KOPT-K1 (cell line): ENCODE data around the gene SLC2A8.

Experiments used
- H3K27ac ChIP-seq: fragments of 200-600 bp; sonication (generic); 2 replicates; pipeline ENCODE4 v1.5.1; 2016; ENCODE audit warnings: antibody characterized with exemption, mild to moderate bottlenecking, low read depth, low read length; ENCODE audit not compliant: poor library complexity, severe bottlenecking
- H3K36me3 ChIP-seq: fragments of 200-600 bp; sonication (generic); 2 replicates; pipeline ENCODE4 v1.5.1; 2017; ENCODE audit warnings: antibody characterized with exemption, mild to moderate bottlenecking, low read length, moderate library complexity; ENCODE audit not compliant: insufficient read depth
- H3K9me3 ChIP-seq: fragments of 200-600 bp; sonication (generic); 2 replicates; pipeline ENCODE4 v1.5.1; 2017; ENCODE audit warnings: antibody characterized with exemption, low read length, mild to moderate bottlenecking; ENCODE audit not compliant: insufficient read depth, poor library complexity, severe bottlenecking

Gene SLC2A8

GRCh38 chr9:127396808-127397645 lies at the start of gene SLC2A8:
Gene SLC2A8 (plus strand): TSS chr9:127397169. CDS start chr9:127397231, 62 bp downstream.
- Histone ChIP-seq H3K27ac (no peak within 1 kb of the TSS), H3K9me3 (no peaks in the 10 kb centered on the region), H3K36me3 (no peaks in the 10 kb centered on the region)

GRCh38 chr9:127347831-127348776 lies 48.9 kb upstream of the SLC2A8 start:
- no peak overlapping the region for H3K27ac ChIP-seq
- no peaks in the 10 kb centered on the region for H3K9me3 ChIP-seq
- no peaks in the 10 kb centered on the region for H3K36me3 ChIP-seq

GRCh38 chr9:127349483-127350113 lies 47.4 kb upstream of the SLC2A8 start:
- H3K9me3 ChIP-seq = no peaks in the 10 kb centered on the region
- H3K36me3 ChIP-seq = no peaks in the 10 kb centered on the region
- no peak overlapping the region for H3K27ac ChIP-seq

GRCh38 chr9:127351182-127352166 lies 45.5 kb upstream of the SLC2A8 start:
- H3K9me3 ChIP-seq = no peaks in the 10 kb centered on the region
- H3K27ac ChIP-seq = no peak overlapping the region
- H3K36me3 ChIP-seq = no peaks in the 10 kb centered on the region

- Histone ChIP-seq H3K9me3 (no peaks in the 10 kb centered on the region), H3K27ac (no peak overlapping the region), H3K36me3 (no peaks in the 10 kb centered on the region)
Observed at GRCh38 chr9:127353882-127354281, 43.1 kb upstream of the SLC2A8 start.

- Histone ChIP-seq H3K27ac (no peak overlapping the region), H3K9me3 (no peaks in the 10 kb centered on the region), H3K36me3 (no peaks in the 10 kb centered on the region)
Observed at GRCh38 chr9:127356906-127357305, 40.1 kb upstream of the SLC2A8 start.

- Histone ChIP-seq H3K9me3 (no peaks in the 10 kb centered on the region), H3K36me3 (no peaks in the 10 kb centered on the region), H3K27ac (no peak overlapping the region)
Observed at GRCh38 chr9:127358023-127358535, 38.9 kb upstream of the SLC2A8 start.

GRCh38 chr9:127358770-127359169 lies 38.2 kb upstream of the SLC2A8 start:
- Histone ChIP-seq H3K27ac (no peak overlapping the region), H3K36me3 (no peaks in the 10 kb centered on the region), H3K9me3 (no peaks in the 10 kb centered on the region)

- Histone ChIP-seq H3K9me3 (no peaks in the 10 kb centered on the region), H3K36me3 (no peaks in the 10 kb centered on the region), H3K27ac (no peak overlapping the region)
Observed at GRCh38 chr9:127360250-127360649, 36.7 kb upstream of the SLC2A8 start.

- Histone ChIP-seq H3K36me3 (no peaks in the 10 kb centered on the region), H3K27ac (no peak overlapping the region), H3K9me3 (no peaks in the 10 kb centered on the region)
Observed at GRCh38 chr9:127360829-127361228, 36.1 kb upstream of the SLC2A8 start.

GRCh38 chr9:127361561-127361960 lies 35.4 kb upstream of the SLC2A8 start:
- Histone ChIP-seq H3K27ac (no peak overlapping the region), H3K9me3 (no peaks in the 10 kb centered on the region), H3K36me3 (no peaks in the 10 kb centered on the region)

- Histone ChIP-seq H3K27ac (no peak overlapping the region), H3K36me3 (no peaks in the 10 kb centered on the region), H3K9me3 (no peaks in the 10 kb centered on the region)
Observed at GRCh38 chr9:127362829-127363228, 34.1 kb upstream of the SLC2A8 start.

- Histone ChIP-seq H3K9me3 (no peaks in the 10 kb centered on the region), H3K36me3 (no peaks in the 10 kb centered on the region), H3K27ac (no peak overlapping the region)
Observed at GRCh38 chr9:127365461-127365860, 31.5 kb upstream of the SLC2A8 start.

GRCh38 chr9:127366594-127366993 lies 30.4 kb upstream of the SLC2A8 start:
- no peaks in the 10 kb centered on the region for H3K9me3 ChIP-seq
- H3K36me3 ChIP-seq = no peaks in the 10 kb centered on the region
- H3K27ac ChIP-seq = no peak overlapping the region
